ENCODE data around the gene CXCL5. TPM values are rescaled to one million over a fixed set of nuclear protein-coding genes. Genes with fewer than 3 reads are reported as not detected.
A peak's percentile ranks its signal among the peaks of the same experiment; 100 is the strongest.

The CXCL5 gene
- total RNA-seq: 0.22 to 0.45 TPM (median 0.38 TPM) in 3 replicates

DNA sequence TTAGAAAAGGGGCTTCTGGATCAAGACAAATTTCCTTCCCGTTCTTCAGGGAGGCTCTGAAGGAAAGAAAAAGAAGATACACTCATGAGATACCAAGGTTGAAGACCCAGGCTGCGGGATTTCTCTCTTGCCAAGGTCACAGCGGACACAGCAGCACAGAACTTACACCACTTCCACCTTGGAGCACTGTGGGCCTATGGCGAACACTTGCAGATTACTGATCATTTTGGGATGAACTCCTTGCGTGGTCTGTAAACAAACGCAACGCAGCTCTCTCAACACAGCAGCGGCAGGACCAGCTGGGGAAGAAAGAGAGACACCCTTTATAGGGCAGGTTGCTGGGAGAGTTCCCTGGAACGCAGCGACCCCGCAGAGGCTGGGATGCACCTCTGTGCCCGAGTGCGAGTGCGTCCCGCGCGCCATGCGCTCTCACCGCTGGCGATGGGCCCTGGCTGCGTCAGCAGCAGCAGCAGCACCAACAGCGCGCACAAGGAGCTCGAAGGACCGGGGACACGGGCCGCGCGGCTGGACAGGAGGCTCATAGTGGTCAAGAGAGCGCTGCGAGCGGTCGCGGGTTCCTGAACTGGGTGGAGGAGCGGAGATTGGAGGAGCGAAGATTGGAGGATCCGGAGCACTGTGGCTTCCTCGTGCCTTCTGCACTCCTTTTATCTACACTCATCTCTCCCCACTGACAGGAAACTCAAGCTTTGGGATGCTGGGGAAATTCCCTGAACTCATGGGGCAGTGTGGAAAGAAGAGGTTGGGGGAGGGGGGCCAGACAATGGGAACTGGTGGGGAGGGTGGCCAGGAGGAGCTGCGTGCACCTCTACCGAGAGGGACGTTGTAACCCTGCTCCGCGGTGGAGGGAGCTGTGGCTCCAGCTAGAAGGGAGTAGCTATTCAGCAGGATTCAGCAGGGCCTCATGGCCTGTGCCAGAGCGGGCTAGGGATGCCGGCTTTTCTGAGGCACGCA, at the start of gene CXCL5:
CXCL5 (minus strand) TSS at position 638 of the 972 bp plus-strand sequence; CDS start at position 542, 96 bp downstream.
- peak in 1 of 2 experiments; percentile 51 for DNase-seq (ENCODE audit: low spot score in 2 of 2, unreplicated experiment in 2 of 2)
- TF ChIP-seq, protein P1, sequence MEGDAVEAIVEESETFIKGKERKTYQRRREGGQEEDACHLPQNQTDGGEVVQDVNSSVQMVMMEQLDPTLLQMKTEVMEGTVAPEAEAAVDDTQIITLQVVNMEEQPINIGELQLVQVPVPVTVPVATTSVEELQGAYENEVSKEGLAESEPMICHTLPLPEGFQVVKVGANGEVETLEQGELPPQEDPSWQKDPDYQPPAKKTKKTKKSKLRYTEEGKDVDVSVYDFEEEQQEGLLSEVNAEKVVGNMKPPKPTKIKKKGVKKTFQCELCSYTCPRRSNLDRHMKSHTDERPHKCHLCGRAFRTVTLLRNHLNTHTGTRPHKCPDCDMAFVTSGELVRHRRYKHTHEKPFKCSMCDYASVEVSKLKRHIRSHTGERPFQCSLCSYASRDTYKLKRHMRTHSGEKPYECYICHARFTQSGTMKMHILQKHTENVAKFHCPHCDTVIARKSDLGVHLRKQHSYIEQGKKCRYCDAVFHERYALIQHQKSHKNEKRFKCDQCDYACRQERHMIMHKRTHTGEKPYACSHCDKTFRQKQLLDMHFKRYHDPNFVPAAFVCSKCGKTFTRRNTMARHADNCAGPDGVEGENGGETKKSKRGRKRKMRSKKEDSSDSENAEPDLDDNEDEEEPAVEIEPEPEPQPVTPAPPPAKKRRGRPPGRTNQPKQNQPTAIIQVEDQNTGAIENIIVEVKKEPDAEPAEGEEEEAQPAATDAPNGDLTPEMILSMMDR (IDR thresholded peaks at IDR 0.05; ENCODE audit: unreplicated experiment): no peak

DNA sequence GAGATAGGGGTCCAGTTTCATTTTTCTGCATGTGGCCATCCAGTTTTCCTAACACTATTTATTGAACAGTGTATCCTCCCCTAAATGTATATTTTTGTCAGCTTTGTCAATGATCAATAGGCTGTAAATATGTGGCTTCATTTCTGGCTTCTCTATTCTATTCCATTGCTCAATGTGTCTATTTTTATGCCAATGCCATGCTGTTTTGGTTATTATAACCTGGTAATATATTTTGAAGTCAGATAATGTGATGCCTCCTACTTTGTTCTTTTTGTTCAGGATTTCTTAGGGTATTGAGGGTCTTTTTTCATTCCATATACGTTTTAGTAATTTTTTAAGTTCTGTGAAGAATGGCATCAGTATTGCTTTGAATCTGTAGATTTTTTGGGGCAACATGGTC, 48.7 kb upstream of the CXCL5 start:
- Mint-ChIP-seq H3K4me1 (no peaks in the 10 kb centered on the region), H3K27ac (no peak overlapping the region), H3K4me3 (no peak overlapping the region), H3K27me3 (ENCODE audit: low read depth) (peaks cover 18% of the 10 kb centered on the region), H3K36me3 (no peaks in the 10 kb centered on the region), H3K9me3 (peaks cover 29% of the 10 kb centered on the region)
- no peak for DNase-seq (ENCODE audit: low spot score in 2 of 2, unreplicated experiment in 2 of 2)
- TF ChIP-seq, protein P1 (IDR thresholded peaks at IDR 0.05; ENCODE audit: unreplicated experiment): no peak

More for the DNA sequence above, at the start of gene CXCL5:
- Mint-ChIP-seq H3K4me1 (peaks cover 10% of the 10 kb centered on the region), H3K27ac (no peak within 1 kb of the TSS), H3K27me3 (ENCODE audit: low read depth) (peaks cover 61% of the 10 kb centered on the region), H3K9me3 (peaks cover 2% of the 10 kb centered on the region), H3K4me3 (peak within 1 kb of the TSS; percentile 68), H3K36me3 (no peaks in the 10 kb centered on the region)

DNA sequence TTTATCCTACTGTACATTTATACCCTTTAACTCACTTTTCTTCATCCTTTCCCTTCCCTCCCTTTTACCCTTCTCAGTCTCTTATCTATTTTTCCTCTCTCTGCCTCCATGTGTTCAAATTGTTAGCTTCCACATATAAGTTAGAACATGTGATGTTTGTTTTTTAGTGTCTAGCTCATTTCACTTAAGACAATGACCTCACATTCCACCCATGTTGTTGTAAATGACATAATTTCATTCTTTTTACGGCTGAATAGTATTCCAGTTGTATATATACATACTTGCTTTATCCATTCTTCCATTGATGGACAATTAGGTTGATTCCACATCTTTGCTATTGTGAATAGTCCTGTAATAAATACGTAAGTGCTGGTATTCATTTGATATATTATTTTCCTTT, 47.3 kb upstream of the CXCL5 start:
- Mint-ChIP-seq H3K36me3 (no peaks in the 10 kb centered on the region), H3K27me3 (ENCODE audit: low read depth) (peaks cover 28% of the 10 kb centered on the region), H3K9me3 (peaks cover 29% of the 10 kb centered on the region), H3K27ac (no peak overlapping the region), H3K4me3 (no peak overlapping the region), H3K4me1 (no peaks in the 10 kb centered on the region)
- DNase-seq (ENCODE audit: low spot score in 2 of 2, unreplicated experiment in 2 of 2): no peak
- TF ChIP-seq, protein P1 (IDR thresholded peaks at IDR 0.05; ENCODE audit: unreplicated experiment): no peak

DNA sequence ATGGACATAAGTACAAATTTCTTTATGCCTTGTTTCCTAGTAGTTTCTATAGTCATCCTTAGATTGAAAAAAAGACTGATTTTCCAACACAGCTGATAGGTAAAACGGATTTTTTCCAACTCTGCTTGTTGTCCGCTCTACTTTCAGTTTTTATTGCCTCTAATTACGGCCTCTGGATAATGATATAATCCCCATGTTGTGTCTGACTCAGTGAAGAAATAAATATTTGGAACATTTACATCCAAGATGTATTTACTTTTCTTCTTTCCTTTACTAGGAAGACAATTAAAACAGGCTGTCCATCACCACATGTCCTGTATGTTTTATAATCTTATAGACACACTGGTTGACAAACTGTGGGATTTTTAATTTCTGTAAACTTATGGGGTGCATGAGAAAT, 46.8 kb upstream of the CXCL5 start:
- no peak for DNase-seq (ENCODE audit: low spot score in 2 of 2, unreplicated experiment in 2 of 2)
- TF ChIP-seq, protein P1 (IDR thresholded peaks at IDR 0.05; ENCODE audit: unreplicated experiment): no peak
- no peak overlapping the region for H3K27ac Mint-ChIP-seq
- peaks cover 33% of the 10 kb centered on the region for H3K27me3 Mint-ChIP-seq (ENCODE audit: low read depth)
- H3K4me3 Mint-ChIP-seq: no peak overlapping the region
- H3K4me1 Mint-ChIP-seq: no peaks in the 10 kb centered on the region
- H3K9me3 Mint-ChIP-seq: peaks cover 29% of the 10 kb centered on the region
- no peaks in the 10 kb centered on the region for H3K36me3 Mint-ChIP-seq

DNA sequence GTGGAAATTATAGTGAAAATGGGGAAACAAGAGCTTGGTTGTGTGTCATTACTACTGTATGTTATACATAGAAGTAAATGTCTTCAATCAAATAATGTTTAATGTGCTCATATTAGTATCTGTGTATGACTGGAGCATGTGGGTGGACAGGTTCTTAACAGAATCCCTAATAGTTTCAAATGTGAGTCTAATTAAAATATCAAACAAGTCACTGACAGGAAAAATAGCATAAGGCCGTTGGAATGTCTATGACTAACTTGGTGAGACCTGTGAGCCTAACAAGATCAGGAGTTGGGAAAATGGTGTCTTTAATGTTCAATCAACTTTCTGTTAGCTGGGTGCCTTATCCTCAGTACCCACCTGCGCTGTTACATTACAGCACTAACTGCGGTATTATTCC, 46.2 kb upstream of the CXCL5 start:
- TF ChIP-seq, protein P1 (IDR thresholded peaks at IDR 0.05; ENCODE audit: unreplicated experiment): no peak
- Mint-ChIP-seq H3K27me3 (ENCODE audit: low read depth) (peaks cover 38% of the 10 kb centered on the region), H3K27ac (no peak overlapping the region), H3K9me3 (peaks cover 29% of the 10 kb centered on the region), H3K36me3 (no peaks in the 10 kb centered on the region), H3K4me1 (no peaks in the 10 kb centered on the region), H3K4me3 (no peak overlapping the region)
- no peak for DNase-seq (ENCODE audit: low spot score in 2 of 2, unreplicated experiment in 2 of 2)

All from mesothelial cell of epicardium (in vitro differentiated cells).